Loucy (cell line): Measurements from ENCODE around the gene ADCY10.
"Not testable (repeated sequence)": the region's sequence is repeated elsewhere in the genome, so short reads cannot be mapped to it uniquely, and the experiment has no call there.

Source experiments
- CTCF ChIP-seq: fragments of 200-600 bp; sonication (generic); conservative IDR thresholded peaks from 2 replicates; pipeline ENCODE4 v1.5.1; 2014; ENCODE audit warnings: mild to moderate bottlenecking, antibody characterized with exemption, low read length
- EZH2phosphoT487 ChIP-seq: fragments of 200-600 bp; IDR thresholded peaks from 2 replicates; pipeline ENCODE4 v1.6.1; 2018; ENCODE audit warnings: antibody characterized with exemption, mild to moderate bottlenecking, moderate library complexity, borderline replicate concordance

GRCh38 chr1:167830668-167831067, 83.3 kb downstream of the ADCY10 start:
- TF ChIP-seq CTCF, EZH2phosphoT487: not testable (repeated sequence)
